AG09319 (cell line): ENCODE measurements around the gene FICD.

ENCODE experiments used
- DNase-seq: peaks from one replicate; pipeline ENCODE4 v3.0.0-alpha.2; 2010; ENCODE audit warnings: low read depth; ENCODE audit errors: extremely low read depth
- TF ChIP-seq, protein P1 (sequence below): IDR thresholded peaks from 2 replicates; pipeline ENCODE4 v1.5.1; 2011; ENCODE audit warnings: low read depth, mild to moderate bottlenecking, inconsistent platforms, low read length, moderate library complexity

The FICD gene

DNA sequence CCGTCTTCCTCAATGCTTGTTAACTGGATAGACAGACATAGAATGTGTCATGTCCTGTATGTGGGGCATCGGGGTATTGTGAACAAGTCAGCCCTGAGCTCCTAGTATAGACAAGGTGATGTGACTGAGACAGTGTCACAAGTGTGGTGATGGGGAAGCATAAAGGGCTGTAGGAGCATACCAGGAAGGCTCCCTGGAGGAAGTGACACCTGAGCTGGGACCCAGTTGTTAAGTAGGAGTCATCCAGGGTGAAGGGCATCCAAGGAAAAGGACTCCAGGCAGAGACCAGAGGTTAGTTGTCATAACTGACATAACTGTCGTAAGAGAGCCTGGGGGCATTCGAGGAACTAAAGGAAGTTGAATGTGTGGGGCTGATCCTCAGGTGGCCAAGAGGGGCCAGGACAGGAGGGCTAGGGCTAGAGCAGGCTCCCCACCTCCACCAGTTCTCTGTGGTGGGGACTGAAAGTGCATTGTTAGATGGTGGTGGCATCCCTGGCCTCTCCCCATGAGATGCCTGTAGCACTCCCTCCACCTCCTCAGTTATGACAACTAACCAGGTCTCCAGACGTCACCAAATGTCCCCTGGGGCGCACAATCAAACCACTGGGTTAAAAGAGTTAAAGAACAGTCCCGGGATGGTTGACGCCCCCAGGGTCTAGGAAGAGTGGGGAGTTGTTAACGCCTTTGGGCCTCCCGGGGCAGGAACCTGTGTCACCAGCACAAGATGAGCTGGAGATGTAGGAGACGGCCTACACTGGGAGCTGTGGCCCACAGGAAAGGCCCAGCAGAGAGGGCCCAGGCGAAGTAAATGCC is 2.4 kb downstream of the FICD start:
- no peak for DNase-seq
- TF ChIP-seq, protein P1, sequence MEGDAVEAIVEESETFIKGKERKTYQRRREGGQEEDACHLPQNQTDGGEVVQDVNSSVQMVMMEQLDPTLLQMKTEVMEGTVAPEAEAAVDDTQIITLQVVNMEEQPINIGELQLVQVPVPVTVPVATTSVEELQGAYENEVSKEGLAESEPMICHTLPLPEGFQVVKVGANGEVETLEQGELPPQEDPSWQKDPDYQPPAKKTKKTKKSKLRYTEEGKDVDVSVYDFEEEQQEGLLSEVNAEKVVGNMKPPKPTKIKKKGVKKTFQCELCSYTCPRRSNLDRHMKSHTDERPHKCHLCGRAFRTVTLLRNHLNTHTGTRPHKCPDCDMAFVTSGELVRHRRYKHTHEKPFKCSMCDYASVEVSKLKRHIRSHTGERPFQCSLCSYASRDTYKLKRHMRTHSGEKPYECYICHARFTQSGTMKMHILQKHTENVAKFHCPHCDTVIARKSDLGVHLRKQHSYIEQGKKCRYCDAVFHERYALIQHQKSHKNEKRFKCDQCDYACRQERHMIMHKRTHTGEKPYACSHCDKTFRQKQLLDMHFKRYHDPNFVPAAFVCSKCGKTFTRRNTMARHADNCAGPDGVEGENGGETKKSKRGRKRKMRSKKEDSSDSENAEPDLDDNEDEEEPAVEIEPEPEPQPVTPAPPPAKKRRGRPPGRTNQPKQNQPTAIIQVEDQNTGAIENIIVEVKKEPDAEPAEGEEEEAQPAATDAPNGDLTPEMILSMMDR, result no peak

- no peak for DNase-seq
- TF ChIP-seq, protein P1, result no peak
Measured at GRCh38 chr12:108518101-108518715, 3.1 kb downstream of the FICD start.

- TF ChIP-seq, protein P1, result no peak
- no peak for DNase-seq
Measured at GRCh38 chr12:108518716-108519496, 3.8 kb downstream of the FICD start.

DNA sequence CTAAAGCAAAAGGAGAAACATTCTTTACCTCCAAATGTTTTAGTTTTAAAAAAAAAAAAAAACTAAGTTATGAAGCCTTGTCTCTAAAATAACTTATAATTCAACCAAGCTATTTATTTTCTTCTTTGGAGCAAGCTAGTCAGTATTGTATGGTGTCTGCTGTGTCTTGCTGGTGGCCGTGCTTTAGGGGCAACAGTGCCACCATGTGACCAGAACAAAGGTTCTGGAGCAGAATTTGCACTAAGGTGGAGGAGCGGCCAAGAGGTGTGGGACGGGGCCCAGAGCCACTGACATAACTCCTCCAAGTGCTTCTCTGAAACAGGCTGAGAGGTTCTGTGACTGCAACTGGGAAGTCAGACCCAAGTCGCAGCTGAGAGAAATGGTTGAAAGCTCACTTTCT is 4.5 kb downstream of the FICD start:
- TF ChIP-seq, protein P1, result no peak
- DNase-seq, result no peak

DNA sequence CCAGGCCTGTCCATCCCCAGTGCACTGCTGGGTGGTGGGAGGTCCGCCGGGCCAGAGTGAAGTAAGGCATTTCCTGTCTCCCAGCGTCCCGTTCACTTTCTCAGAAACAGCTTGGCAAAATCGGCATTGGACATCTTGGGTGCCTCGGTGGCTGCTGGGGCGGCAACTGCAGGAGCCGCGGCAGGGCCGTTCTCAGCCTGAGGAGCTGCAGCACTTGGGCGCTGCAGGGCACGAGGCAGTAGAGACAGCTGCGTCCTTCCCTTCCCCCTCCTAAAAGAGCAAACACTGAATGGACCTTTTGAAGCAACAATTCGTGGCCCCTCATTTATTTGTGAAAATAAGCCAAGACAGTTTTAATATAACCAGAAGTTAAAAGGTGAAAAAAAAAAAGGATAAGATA is 8.3 kb downstream of the FICD start:
- TF ChIP-seq, protein P1, result no peak
- DNase-seq, result no peak

- TF ChIP-seq, protein P1, result no peak
- no peak for DNase-seq
Measured at GRCh38 chr12:108525681-108526080, 10.6 kb downstream of the FICD start.
